ENCODE measurements around the gene VSIG8.

GRCh38 chr1:159832309-159832708, 30.1 kb downstream of the VSIG8 start:
- TF ChIP-seq CTCF (IDR thresholded peaks at IDR 0.05; ENCODE audit: low read length): no peak
- no peak for TF ChIP-seq EZH2 (optimal IDR thresholded peaks at IDR 0.05; ENCODE audit: low read depth, low read length)
- TF ChIP-seq EZH2phosphoT487 (IDR thresholded peaks at IDR 0.05; ENCODE audit: low read length): no peak

All from MM.1S (cell line).